ENCODE measurements around the gene C16orf87.

DNA sequence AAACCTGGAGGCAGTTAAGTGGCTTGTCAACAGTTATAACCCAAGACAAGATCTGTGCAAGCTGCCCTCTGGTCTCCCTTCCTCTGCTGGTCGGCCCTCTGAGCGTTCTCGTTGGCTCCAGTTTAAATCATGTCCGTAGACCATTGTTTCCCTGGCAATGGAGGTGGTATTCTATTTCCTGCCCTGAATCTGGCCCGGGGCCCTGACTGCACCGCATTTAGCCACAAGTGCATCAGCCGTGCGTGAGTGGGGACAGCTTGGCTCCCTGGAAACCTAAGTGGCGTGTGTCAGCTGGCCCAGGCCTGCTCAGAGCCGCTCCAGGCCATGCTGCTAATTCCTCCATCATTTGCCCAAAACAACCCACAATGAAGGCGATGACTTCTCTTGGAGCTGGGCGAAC lies 67.8 kb downstream of the C16orf87 start:
- TF ChIP-seq ZNF274 (IDR thresholded peaks at IDR 0.05; ENCODE audit: low read depth, low read length) (no peak), YY1 (IDR thresholded peaks at IDR 0.05; ENCODE audit: insufficient read depth, insufficient read length) (no peak), SUZ12 (IDR thresholded peaks at IDR 0.05; ENCODE audit: extremely low read depth, insufficient read depth, insufficient read length) (no peak)
